Measurements from ENCODE around the gene GKN1.

GRCh38 chr2:68959001-68959400, 15.4 kb upstream of the GKN1 start:
- TF ChIP-seq CTCF (IDR thresholded peaks at IDR 0.05), result no peak
- no peak for TF ChIP-seq POLR2A (IDR thresholded peaks at IDR 0.05)
